ENCODE measurements around the gene TEK.

GRCh38 chr9:27204578-27204977, 95.6 kb downstream of the TEK start:
- TF ChIP-seq, protein P1, sequence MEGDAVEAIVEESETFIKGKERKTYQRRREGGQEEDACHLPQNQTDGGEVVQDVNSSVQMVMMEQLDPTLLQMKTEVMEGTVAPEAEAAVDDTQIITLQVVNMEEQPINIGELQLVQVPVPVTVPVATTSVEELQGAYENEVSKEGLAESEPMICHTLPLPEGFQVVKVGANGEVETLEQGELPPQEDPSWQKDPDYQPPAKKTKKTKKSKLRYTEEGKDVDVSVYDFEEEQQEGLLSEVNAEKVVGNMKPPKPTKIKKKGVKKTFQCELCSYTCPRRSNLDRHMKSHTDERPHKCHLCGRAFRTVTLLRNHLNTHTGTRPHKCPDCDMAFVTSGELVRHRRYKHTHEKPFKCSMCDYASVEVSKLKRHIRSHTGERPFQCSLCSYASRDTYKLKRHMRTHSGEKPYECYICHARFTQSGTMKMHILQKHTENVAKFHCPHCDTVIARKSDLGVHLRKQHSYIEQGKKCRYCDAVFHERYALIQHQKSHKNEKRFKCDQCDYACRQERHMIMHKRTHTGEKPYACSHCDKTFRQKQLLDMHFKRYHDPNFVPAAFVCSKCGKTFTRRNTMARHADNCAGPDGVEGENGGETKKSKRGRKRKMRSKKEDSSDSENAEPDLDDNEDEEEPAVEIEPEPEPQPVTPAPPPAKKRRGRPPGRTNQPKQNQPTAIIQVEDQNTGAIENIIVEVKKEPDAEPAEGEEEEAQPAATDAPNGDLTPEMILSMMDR (IDR thresholded peaks at IDR 0.05): no peak
- no peak for TF ChIP-seq POLR2AphosphoS5 (IDR thresholded peaks at IDR 0.05)

Data from stomach (tissue), 4 donors.